22Rv1 (cell line): ENCODE data around the gene TTC33.

ENCODE experiments used
- H3K27ac ChIP-seq: fragments of 450-650 bp; 2 replicates; pipeline ENCODE4 v1.5.1; 2017
- ZFX ChIP-seq: fragments of 450-650 bp; IDR thresholded peaks from 2 replicates; pipeline ENCODE4 v1.6.1; 2017; ENCODE audit warnings: antibody characterized with exemption, borderline replicate concordance
- TF ChIP-seq, protein P1 (sequence below): fragments of 450-650 bp; IDR thresholded peaks from 2 replicates; pipeline ENCODE4 v1.5.1; 2017; ENCODE audit warnings: mild to moderate bottlenecking

TTC33 gene

DNA sequence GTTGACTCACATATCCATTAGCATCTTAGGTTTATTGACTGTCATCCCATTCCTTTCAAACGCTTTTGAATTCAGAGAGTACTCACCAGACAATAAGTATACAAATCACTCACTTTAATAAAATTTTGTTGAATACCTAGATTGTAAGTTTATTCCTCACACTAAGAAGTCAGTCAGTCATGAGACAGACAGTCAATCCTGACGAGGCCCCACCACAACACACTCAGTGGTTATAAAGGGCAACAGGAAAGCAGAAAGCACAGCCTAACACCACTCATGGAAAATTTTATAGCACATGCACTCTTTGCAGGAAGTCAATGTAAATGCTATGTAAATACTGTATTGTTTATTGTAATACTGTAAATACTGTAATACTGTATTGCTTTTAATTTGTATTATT, 252.3 kb downstream of the TTC33 start:
- no peak overlapping the region for H3K27ac ChIP-seq
- no peak for TF ChIP-seq ZFX
- TF ChIP-seq, protein P1, sequence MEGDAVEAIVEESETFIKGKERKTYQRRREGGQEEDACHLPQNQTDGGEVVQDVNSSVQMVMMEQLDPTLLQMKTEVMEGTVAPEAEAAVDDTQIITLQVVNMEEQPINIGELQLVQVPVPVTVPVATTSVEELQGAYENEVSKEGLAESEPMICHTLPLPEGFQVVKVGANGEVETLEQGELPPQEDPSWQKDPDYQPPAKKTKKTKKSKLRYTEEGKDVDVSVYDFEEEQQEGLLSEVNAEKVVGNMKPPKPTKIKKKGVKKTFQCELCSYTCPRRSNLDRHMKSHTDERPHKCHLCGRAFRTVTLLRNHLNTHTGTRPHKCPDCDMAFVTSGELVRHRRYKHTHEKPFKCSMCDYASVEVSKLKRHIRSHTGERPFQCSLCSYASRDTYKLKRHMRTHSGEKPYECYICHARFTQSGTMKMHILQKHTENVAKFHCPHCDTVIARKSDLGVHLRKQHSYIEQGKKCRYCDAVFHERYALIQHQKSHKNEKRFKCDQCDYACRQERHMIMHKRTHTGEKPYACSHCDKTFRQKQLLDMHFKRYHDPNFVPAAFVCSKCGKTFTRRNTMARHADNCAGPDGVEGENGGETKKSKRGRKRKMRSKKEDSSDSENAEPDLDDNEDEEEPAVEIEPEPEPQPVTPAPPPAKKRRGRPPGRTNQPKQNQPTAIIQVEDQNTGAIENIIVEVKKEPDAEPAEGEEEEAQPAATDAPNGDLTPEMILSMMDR = no peak

DNA sequence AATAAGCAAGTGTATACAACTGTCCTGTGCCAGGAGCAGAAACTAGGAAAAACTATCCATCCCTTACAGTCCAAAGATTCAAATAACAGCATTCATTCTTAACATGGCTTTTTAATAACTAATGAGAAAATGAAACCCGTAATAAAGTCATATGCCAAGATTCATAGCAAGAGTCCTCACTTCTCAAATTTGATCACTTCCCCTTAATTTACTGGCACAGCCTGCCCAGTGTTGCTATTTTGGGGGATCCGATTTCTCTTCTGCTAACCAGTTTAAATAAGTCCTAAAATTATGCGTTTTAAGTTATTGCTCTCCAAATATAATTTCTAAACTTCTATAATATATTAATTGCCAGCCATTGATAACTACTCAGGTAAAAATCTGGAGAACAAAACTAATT, 253.0 kb downstream of the TTC33 start:
- TF ChIP-seq ZFX = no peak
- TF ChIP-seq, protein P1 = no peak
- H3K27ac ChIP-seq = no peak overlapping the region

DNA sequence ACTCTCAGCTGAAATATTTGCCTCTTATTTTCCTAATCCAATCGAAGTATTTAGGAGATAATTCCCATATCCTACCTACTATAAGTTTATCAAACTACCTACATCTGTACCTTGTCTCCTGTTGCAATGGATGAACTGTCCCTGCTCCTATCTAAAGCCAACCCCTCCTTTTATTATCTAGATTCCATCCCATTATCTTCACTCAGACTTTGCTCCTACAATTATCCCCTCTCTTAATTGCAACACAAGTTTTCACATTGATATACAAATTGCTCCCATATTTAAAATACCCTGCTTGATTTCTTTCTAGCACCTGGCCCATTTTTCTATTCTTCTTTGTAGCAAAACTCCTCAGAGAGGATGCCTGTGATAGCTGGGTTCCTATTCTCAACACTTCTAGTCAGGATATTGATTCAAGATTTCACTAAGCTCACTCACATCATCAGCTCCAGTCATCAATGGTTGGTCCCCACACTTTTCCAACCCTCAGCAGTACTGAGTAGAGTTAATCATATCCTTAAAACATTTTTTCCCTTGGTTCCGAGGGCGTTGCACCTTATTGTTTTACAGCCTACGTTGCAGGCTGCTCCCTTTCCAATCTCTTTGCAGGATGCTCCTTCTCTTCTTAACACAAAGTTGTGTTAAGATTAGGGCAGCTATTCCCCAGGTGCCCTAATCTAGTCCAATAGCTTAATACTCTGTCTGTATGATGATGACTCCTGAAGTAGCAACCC, 253.9 kb downstream of the TTC33 start:
- no peak overlapping the region for H3K27ac ChIP-seq
- no peak for TF ChIP-seq ZFX

DNA sequence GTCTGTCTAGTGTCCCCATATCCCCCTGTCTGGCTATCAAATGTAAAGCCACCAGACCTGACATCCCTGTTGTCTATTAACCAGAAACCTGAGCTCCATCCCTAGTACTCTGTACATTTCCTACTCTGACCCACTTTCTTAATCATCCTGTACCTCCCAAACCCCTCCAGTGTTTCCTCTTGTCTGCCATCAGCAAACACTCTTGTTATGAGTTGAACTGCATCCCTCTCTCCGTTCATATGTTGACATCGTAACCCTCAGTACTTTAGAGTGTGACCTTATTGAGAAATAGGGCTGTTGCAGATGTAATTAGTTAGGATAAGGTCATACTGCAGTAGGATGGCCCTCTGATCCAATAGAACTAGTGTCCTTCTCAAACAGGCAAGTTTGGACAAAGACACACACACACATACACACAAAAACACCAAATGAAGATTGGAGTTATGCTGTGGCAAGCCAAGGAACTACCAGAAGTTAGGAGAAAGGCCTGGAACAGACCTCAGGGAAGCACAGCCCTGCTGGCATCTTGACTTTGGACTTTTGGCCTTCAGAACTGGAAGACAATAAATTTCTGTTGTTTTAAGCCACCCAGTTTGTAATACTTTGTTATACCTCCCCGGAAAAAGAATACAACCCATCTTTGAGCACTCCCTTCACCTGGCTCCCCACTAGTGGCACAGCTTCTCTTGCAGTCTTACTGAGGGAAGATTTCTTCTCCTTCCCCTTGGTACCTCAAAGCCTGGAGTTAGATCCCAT, 256.1 kb downstream of the TTC33 start:
- TF ChIP-seq ZFX = no peak
- TF ChIP-seq, protein P1 = no peak
- H3K27ac ChIP-seq = no peak overlapping the region

DNA sequence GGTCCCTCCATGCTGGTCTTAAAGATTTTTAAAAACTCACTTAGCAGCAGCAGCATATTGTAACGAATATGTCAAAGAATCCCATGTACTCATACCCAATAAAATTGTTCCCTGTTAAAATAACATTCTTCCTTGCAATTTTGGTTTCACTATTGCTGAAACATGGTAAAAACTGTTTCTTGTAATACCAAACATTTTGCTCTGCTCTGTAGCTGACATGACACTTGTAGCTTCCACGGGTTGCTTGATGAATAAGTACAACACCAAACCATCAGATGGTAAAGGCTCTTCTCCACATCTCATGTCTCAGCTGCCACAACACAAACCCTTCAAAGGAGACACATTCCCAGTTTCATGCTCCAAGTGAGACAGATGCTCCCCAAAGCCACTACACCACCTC, 256.8 kb downstream of the TTC33 start:
- no peak overlapping the region for H3K27ac ChIP-seq
- TF ChIP-seq, protein P1 = no peak
- no peak for TF ChIP-seq ZFX

DNA sequence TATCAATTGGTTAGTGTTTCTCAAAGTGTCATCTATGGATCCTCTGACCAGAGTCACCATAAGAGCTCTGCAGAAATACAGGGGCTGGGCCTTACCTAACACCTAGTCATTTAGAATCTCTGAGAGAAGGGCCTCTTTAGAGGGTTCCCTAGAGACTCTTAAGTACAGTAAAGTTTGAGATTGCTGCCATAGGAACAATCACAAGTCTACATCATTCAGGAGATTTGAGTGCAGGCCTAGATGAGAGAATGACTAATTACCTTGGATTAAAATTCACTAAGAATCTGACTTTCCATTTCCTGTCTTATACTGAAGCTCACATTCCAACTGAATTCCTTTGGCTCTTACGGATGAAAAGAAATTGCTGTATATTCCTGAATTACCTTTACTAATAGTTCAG, 258.2 kb downstream of the TTC33 start:
- no peak for TF ChIP-seq ZFX
- TF ChIP-seq, protein P1 = no peak
- H3K27ac ChIP-seq = no peak overlapping the region

DNA sequence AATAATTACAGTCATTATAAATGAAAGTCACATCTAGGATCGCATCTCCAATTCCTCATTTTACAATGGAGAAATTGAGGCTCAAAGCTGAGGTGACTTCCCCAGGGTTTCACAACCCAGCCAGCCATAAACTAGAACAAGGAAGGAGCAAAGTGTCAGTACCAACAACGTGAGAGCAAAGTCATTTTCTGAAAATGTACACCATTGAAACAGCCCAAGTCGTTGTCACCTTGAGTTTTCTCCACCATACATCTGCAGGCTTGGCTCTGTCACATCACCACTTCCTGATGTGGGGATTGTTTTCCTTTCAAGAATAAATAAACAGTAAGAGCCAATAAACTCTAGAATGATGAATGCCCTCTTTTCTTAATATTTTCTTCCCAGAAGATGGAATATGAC, 260.5 kb downstream of the TTC33 start:
- no peak overlapping the region for H3K27ac ChIP-seq
- TF ChIP-seq ZFX = no peak
- TF ChIP-seq, protein P1 = no peak
